Measurements from ENCODE around the gene TIE1. TPM values are rescaled to one million over a fixed set of nuclear protein-coding genes. Genes with fewer than 3 reads are reported as not detected.

Gene TIE1
- total RNA-seq, 4 donors from 2014 or later = 47.4 to 80.7 (median 67.9) TPM

- Histone ChIP-seq H3K36me3 (no peaks in the 10 kb centered on the region), H3K27ac (no peak overlapping the region), H3K27me3 (no peaks in the 10 kb centered on the region), H3K4me3 (no peak overlapping the region), H3K4me1 (no peaks in the 10 kb centered on the region), H3K9me3 (no peaks in the 10 kb centered on the region)
- TF ChIP-seq, protein P1, sequence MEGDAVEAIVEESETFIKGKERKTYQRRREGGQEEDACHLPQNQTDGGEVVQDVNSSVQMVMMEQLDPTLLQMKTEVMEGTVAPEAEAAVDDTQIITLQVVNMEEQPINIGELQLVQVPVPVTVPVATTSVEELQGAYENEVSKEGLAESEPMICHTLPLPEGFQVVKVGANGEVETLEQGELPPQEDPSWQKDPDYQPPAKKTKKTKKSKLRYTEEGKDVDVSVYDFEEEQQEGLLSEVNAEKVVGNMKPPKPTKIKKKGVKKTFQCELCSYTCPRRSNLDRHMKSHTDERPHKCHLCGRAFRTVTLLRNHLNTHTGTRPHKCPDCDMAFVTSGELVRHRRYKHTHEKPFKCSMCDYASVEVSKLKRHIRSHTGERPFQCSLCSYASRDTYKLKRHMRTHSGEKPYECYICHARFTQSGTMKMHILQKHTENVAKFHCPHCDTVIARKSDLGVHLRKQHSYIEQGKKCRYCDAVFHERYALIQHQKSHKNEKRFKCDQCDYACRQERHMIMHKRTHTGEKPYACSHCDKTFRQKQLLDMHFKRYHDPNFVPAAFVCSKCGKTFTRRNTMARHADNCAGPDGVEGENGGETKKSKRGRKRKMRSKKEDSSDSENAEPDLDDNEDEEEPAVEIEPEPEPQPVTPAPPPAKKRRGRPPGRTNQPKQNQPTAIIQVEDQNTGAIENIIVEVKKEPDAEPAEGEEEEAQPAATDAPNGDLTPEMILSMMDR (IDR thresholded peaks at IDR 0.05) = no peak
- no peak for TF ChIP-seq POLR2A (IDR thresholded peaks at IDR 0.05)
- intact Hi-C loops (cut with DNase I; ENCODE audit: low total_unique reads) = no loop called here
- no peak for DNase-seq
These were observed 2.7 kb upstream of the TIE1 start for GRCh38 chr1:43298055-43298454.

DNA sequence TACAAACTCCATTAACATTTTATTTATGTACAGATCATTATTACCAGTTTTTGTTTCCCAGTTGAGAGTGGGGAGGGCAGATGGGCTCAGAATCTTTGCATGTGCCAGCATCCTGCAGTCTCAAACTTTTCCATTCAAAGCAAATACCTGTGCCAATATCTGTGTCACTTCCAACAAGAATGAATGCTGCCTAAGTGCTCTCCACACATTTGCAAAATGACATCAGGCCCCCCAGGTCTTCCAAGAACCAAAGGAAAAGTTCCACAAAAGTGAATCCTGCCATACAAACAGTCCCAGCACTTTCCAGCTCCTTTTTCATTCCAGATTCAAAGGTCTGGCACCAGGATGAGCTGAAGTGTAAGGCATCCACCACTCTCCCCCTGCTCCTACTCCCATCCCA, 1.7 kb upstream of the TIE1 start:
- Histone ChIP-seq H3K9me3 (no peaks in the 10 kb centered on the region), H3K27me3 (no peaks in the 10 kb centered on the region), H3K4me1 (no peaks in the 10 kb centered on the region), H3K4me3 (no peak overlapping the region), H3K36me3 (no peaks in the 10 kb centered on the region), H3K27ac (peak overlapping the region; percentile 63 to 76)
- intact Hi-C loops (cut with DNase I; ENCODE audit: low total_unique reads) = no loop called here
- TF ChIP-seq, protein P1 (IDR thresholded peaks at IDR 0.05) = no peak
- TF ChIP-seq POLR2A (IDR thresholded peaks at IDR 0.05) = no peak
- no peak for DNase-seq

DNA sequence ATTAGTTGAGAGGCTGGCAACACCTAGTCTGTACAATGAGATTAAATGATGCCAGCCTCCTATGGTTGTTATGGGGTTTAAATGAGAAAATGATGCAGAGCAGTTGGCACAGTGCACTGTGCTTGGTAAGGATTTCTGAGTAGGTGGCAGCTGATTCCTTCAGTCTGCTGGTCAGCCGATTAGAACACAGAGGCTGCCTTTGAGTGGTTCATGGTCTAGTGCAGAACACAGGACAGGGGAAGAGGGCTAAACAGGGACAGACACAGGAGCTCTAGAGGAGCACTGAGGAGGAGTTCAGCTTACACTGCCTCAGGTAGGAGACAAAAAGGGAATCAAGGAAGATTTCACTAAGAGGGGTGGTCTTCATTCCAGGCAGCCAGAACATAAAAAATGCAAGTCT, 1.4 kb downstream of the TIE1 start:
- no peak for TF ChIP-seq POLR2A (IDR thresholded peaks at IDR 0.05)
- TF ChIP-seq, protein P1 (IDR thresholded peaks at IDR 0.05) = no peak
- Histone ChIP-seq H3K27me3 (no peaks in the 10 kb centered on the region), H3K9me3 (no peaks in the 10 kb centered on the region), H3K4me3 (peak overlapping the region in 1 of 2 donors; percentile 14), H3K4me1 (no peaks in the 10 kb centered on the region), H3K27ac (peak overlapping the region in 1 of 2 donors; percentile 76), H3K36me3 (no peaks in the 10 kb centered on the region)
- intact Hi-C loops (cut with DNase I; ENCODE audit: low total_unique reads) = no loop called here
- no peak for DNase-seq

- intact Hi-C loops (cut with DNase I; ENCODE audit: low total_unique reads) = no loop called here
- DNase-seq = no peak
- Histone ChIP-seq H3K36me3 (no peaks in the 10 kb centered on the region), H3K27ac (peak overlapping the region in 1 of 2 donors; percentile 76), H3K27me3 (no peaks in the 10 kb centered on the region), H3K4me3 (peak overlapping the region in 1 of 2 donors; percentile 14), H3K4me1 (no peaks in the 10 kb centered on the region), H3K9me3 (no peaks in the 10 kb centered on the region)
- TF ChIP-seq, protein P1 (IDR thresholded peaks at IDR 0.05) = no peak
- TF ChIP-seq POLR2A (IDR thresholded peaks at IDR 0.05) = no peak
These were observed 2.1 kb downstream of the TIE1 start for GRCh38 chr1:43302721-43303470.

DNA sequence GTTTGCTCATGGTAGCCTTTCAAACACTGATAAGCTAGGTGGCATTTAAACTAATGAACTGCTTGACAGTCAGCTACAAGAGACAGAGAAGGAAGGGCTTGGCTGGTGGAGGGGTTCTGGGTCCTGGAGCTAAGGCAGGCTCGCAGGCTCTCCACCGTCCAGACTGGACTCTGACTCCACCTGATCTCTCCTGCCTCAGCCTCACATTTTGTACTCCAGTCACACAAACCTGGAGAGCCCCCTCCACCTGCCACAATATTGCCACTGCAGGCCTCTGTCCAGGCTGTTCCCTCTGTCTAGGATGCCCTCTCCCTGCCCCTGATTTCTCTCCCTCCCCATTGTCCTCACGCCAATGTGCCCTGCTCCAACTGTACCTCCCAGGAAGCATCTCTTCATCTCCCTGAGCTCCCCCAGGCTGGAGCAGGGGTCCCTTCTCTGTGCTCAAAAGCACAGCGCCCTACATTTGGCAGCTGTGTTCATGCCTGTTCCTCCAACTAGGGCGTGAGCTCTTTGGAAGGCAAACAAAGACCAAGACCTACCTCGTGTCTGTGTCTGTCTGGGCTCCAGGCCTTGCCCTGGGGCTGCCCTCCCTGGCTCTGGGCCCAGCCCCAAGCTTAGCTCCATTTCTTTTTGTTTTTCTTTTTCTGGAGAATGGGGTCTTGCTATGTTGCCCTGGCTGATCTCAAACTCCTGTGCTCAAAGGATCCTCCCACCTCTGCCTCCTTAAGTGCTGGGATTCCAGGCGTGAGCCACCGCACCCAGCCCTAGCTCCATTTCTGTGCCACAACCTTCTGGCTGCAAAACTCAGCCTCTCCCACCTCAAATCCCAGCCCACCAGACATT, 2.9 kb downstream of the TIE1 start:
- peak overlapping the region in 1 of 2 donors; percentile 76 for H3K27ac ChIP-seq
- no peaks in the 10 kb centered on the region for H3K4me1 ChIP-seq

More for the DNA sequence above, 2.9 kb downstream of the TIE1 start:
- no peak for TF ChIP-seq POLR2A (IDR thresholded peaks at IDR 0.05)
- intact Hi-C loops (cut with DNase I; ENCODE audit: low total_unique reads) = no loop called here
- H3K27me3 ChIP-seq = no peaks in the 10 kb centered on the region
- no peak overlapping the region for H3K4me3 ChIP-seq
- H3K36me3 ChIP-seq = no peaks in the 10 kb centered on the region
- H3K9me3 ChIP-seq = no peaks in the 10 kb centered on the region
- no peak for DNase-seq

All from uterus (tissue), 4 donors.